Measurements from ENCODE around the gene HAUS2.

GRCh38 chr15:42578984-42579537 lies 30.4 kb downstream of the HAUS2 start:
- TF ChIP-seq, protein P1, sequence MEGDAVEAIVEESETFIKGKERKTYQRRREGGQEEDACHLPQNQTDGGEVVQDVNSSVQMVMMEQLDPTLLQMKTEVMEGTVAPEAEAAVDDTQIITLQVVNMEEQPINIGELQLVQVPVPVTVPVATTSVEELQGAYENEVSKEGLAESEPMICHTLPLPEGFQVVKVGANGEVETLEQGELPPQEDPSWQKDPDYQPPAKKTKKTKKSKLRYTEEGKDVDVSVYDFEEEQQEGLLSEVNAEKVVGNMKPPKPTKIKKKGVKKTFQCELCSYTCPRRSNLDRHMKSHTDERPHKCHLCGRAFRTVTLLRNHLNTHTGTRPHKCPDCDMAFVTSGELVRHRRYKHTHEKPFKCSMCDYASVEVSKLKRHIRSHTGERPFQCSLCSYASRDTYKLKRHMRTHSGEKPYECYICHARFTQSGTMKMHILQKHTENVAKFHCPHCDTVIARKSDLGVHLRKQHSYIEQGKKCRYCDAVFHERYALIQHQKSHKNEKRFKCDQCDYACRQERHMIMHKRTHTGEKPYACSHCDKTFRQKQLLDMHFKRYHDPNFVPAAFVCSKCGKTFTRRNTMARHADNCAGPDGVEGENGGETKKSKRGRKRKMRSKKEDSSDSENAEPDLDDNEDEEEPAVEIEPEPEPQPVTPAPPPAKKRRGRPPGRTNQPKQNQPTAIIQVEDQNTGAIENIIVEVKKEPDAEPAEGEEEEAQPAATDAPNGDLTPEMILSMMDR (IDR thresholded peaks at IDR 0.05; ENCODE audit: extremely low read depth in 1 of 2, insufficient read depth in 1 of 2, low read depth in 1 of 2, low read length in 2 of 2) = no peak
- TF ChIP-seq EZH2 (IDR thresholded peaks at IDR 0.05; ENCODE audit: borderline replicate concordance, low read depth, low read length, severe bottlenecking) = no peak
- no peak for TF ChIP-seq MAX (IDR thresholded peaks at IDR 0.05; ENCODE audit: insufficient read depth, insufficient read length)
- no peak for TF ChIP-seq POLR2A (IDR thresholded peaks at IDR 0.05; ENCODE audit: low read depth, low read length)
- no peak for TF ChIP-seq JUN (IDR thresholded peaks at IDR 0.05; ENCODE audit: borderline replicate concordance, insufficient read depth, insufficient read length, low read depth)
- TF ChIP-seq MYC (IDR thresholded peaks at IDR 0.05; ENCODE audit: low read depth, low read length) = no peak

Data from endothelial cell of umbilical vein (primary cell).